HepG2 (cell line): ENCODE results near the gene MIER1. TPM values are rescaled to one million over a fixed set of nuclear protein-coding genes. Genes with fewer than 3 reads are reported as not detected.

Source experiments
- ATM ChIP-seq: fragments of 450-650 bp; IDR thresholded peaks from 2 replicates; pipeline ENCODE4 v1.7.1; 2017; ENCODE audit warnings: mild to moderate bottlenecking, borderline replicate concordance
- BCL6 ChIP-seq: IDR thresholded peaks from 2 replicates; pipeline ENCODE4 v1.6.1; 2016; ENCODE audit warnings: missing genetic modification reagents, missing compliant biosample characterization
- CEBPG ChIP-seq: IDR thresholded peaks from 2 replicates; pipeline ENCODE4 v1.6.1; 2016
- CREB1 ChIP-seq, 2 experiments: fragments of 450-650 bp in 1 of 2; IDR thresholded peaks; 2 replicates each; pipeline ENCODE4 v1.6.1; 2016 to 2017; ENCODE audit warnings: control low read depth in 1 of 2, mild to moderate bottlenecking in 1 of 2, missing compliant biosample characterization in 1 of 2, missing genetic modification characterization in 1 of 2
- GLI4 ChIP-seq: sonication (generic); formaldehyde crosslinking; IDR thresholded peaks from 2 replicates; pipeline ENCODE4 v1.5.1; 2020; ENCODE audit warnings: missing genetic modification reagents, mild to moderate bottlenecking, moderate library complexity, borderline replicate concordance
- GZF1 ChIP-seq: sonication (generic); formaldehyde crosslinking; IDR thresholded peaks from 2 replicates; pipeline ENCODE4 v1.5.1; 2020; ENCODE audit warnings: mild to moderate bottlenecking, missing genetic modification reagents
- HNF4G ChIP-seq, 2 experiments: sonication (generic) in 1 of 2; formaldehyde crosslinking in 1 of 2; IDR thresholded peaks; 2 replicates each; pipeline versions ENCODE4 v1.4.0 to v1.6.1; 2011 to 2020; ENCODE audit warnings: borderline replicate concordance in 2 of 2, low read depth in 2 of 2, mild to moderate bottlenecking in 2 of 2, low read length in 1 of 2, missing genetic modification reagents in 1 of 2, moderate library complexity in 1 of 2
- KAT8 ChIP-seq: IDR thresholded peaks from 2 replicates; pipeline ENCODE4 v1.6.1; 2016; ENCODE audit warnings: missing genetic modification reagents, missing compliant biosample characterization
- KDM5B ChIP-seq: sonication (generic); formaldehyde crosslinking; IDR thresholded peaks from 2 replicates; pipeline ENCODE4 v1.4.0; 2020; ENCODE audit warnings: missing genetic modification reagents, mild to moderate bottlenecking, borderline replicate concordance
- KLF13 ChIP-seq: sonication (generic); formaldehyde crosslinking; IDR thresholded peaks from 2 replicates; pipeline ENCODE4 v1.4.0; 2020; ENCODE audit warnings: mild to moderate bottlenecking, missing genetic modification reagents
- NCOR1 ChIP-seq: fragments of 200-600 bp; sonication (generic); IDR thresholded peaks from 2 replicates; pipeline ENCODE4 v1.7.0; 2017; ENCODE audit warnings: antibody characterized with exemption, low read length, borderline replicate concordance
- PCBP1 ChIP-seq: fragments of 200-400 bp; formaldehyde crosslinking; IDR thresholded peaks from 2 replicates; pipeline ENCODE4 v1.6.1; 2017; ENCODE audit warnings: mild to moderate bottlenecking, low read depth, low read length, borderline replicate concordance
- ZFP62 ChIP-seq: sonication (generic); formaldehyde crosslinking; IDR thresholded peaks from 2 replicates; pipeline ENCODE4 v1.4.0; 2020; ENCODE audit warnings: missing genetic modification reagents
- ZNF101 ChIP-seq: sonication (generic); formaldehyde crosslinking; IDR thresholded peaks from 2 replicates; pipeline ENCODE4 v1.4.0; 2020; ENCODE audit warnings: mild to moderate bottlenecking, low read depth, missing genetic modification reagents, borderline replicate concordance
- ZNF180 ChIP-seq: sonication (generic); formaldehyde crosslinking; IDR thresholded peaks from 2 replicates; pipeline ENCODE4 v1.4.0; 2020; ENCODE audit warnings: low read depth, missing genetic modification reagents, borderline replicate concordance
- ZNF256 ChIP-seq: sonication (generic); formaldehyde crosslinking; conservative IDR thresholded peaks from 2 replicates; pipeline ENCODE4 v1.4.0; 2020; ENCODE audit warnings: missing genetic modification reagents
- ZNF263 ChIP-seq: sonication (generic); formaldehyde crosslinking; IDR thresholded peaks from 2 replicates; pipeline ENCODE4 v1.4.0; 2020; ENCODE audit warnings: missing genetic modification reagents
- ZNF564 ChIP-seq: sonication (generic); formaldehyde crosslinking; IDR thresholded peaks from 2 replicates; pipeline ENCODE4 v1.8.1; 2023; ENCODE audit warnings: mild to moderate bottlenecking, missing genetic modification reagents
- ZNF646 ChIP-seq: sonication (generic); formaldehyde crosslinking; IDR thresholded peaks from 2 replicates; pipeline ENCODE4 v1.9.0; 2021; ENCODE audit warnings: mild to moderate bottlenecking, missing genetic modification reagents
- ZNF788 ChIP-seq: sonication (generic); formaldehyde crosslinking; IDR thresholded peaks from 2 replicates; pipeline ENCODE4 v1.5.0; 2020; ENCODE audit warnings: mild to moderate bottlenecking, missing genetic modification reagents, borderline replicate concordance
- polyA plus RNA-seq, 8 experiments: library from polyadenylated mRNA; depleted of rRNA in 3 of 8; stranded (reverse) in 7 of 8; unstranded in 1 of 8; fragments of >200 nt; fragmentation: Illumina TruSeq in 4 of 8; extraction: Trizol in 4 of 8; gene quantifications; 2 replicates each; pipeline versions ENCODE4 v1.2.1 to v1.2.3, GENCODE V29; 2011 to 2016; ENCODE audit warnings: low read depth in 4 of 8, missing spikeins in 1 of 8, mixed read lengths in 1 of 8; ENCODE audit not compliant: insufficient read depth in 1 of 8
- total RNA-seq, 5 experiments: library from RNA; depleted of rRNA; stranded (reverse); fragments of >200 nt; fragmentation: Illumina TruSeq; extraction: Trizol; gene quantifications; 2 replicates each; pipeline ENCODE4 v1.2.3, GENCODE V29; 2016; ENCODE audit warnings: low read depth in 1 of 5
- TF ChIP-seq, protein P1 (sequence below): sonication (generic); formaldehyde crosslinking; IDR thresholded peaks from 2 replicates; pipeline ENCODE4 v1.8.1; 2023; ENCODE audit warnings: mild to moderate bottlenecking, inconsistent platforms, moderate library complexity, missing genetic modification reagents, borderline replicate concordance

The MIER1 gene
- total and polyA plus RNA-seq, 2 of the 13 experiments (the other 11 are each of a cell fraction or from before 2014, with no cell fraction given): 7.0 to 30.4 TPM

DNA sequence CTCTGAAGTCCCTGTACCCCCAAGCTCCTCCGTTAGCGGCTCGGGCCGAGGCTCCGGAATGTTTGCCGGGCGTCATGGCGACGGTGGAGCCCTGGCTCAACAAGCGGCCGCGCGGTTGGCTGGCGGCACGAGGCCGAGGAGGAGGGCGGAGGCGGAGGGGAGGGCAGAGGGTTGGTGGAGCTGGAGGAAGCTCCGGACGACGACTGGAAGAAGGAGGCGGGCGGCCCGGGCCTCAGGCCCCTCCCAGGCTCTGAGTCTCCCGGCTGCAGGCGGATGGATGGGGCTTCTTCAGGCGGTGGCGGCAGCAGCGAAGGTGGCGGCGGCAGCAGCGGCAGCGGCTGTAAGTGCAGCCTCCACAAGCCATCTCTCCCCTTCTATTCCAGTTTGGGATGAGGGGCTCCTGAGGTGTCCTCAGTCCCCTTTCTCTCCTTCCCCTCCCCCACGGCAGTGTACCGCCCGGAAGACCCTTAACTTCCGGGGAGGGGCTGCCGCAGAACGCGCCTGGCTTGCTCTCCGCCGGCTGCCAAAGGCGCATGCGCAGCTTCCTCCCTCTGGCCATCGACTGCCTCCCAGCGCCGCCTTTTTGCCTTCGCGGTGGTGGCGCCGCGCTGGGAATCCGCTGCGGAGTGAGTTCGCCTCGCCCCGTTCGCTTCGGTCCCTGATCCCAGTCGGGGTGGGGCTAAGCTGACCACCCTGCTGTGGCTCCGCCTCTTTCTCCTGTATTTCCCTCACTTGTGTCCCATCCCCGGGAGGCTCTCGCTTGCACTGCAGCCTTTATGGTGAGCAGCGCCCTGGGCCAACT is at the start of gene MIER1, which contains the start of gene DNAI4 (continued):
- TF ChIP-seq KDM5B: peak; percentile 63; the same call in 1 of the 2 replicates
- no peak for TF ChIP-seq ATM
- TF ChIP-seq ZFP62: no peak
- no peak; the same call in 1 of the 2 replicates for TF ChIP-seq GZF1
- TF ChIP-seq ZNF788: peak; percentile 9; the same call in 1 of the 2 replicates
- no peak for TF ChIP-seq NCOR1
- no peak; the same call in 1 of the 2 replicates for TF ChIP-seq ZNF263 (CRISPR knock-in tag)
- peak; percentile 90 for TF ChIP-seq KAT8 (CRISPR knock-in tag)
- no peak for TF ChIP-seq ZNF256 (CRISPR knock-in tag)
- 0 out of 2 replicates have a peak, but pooled peaks have one; percentile 66 for TF ChIP-seq PCBP1
- TF ChIP-seq ZNF180 (CRISPR knock-in tag): no peak
- no peak for TF ChIP-seq CEBPG (CRISPR knock-in tag)
- TF ChIP-seq, protein P1, sequence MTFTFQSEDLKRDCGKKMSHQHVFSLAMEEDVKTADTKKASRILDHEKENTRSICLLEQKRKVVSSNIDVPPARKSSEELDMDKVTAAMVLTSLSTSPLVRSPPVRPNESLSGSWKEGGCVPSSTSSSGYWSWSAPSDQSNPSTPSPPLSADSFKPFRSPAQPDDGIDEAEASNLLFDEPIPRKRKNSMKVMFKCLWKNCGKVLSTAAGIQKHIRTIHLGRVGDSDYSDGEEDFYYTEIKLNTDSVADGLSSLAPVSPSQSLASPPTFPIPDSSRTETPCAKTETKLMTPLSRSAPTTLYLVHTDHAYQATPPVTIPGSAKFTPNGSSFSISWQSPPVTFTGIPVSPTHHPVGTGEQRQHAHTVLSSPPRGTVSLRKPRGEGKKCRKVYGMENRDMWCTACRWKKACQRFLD (CRISPR knock-in tag): no peak
- no peak for TF ChIP-seq ZNF564
- TF ChIP-seq CREB1 (IDR thresholded peaks at IDR 0.05): peak; percentile 9; the same call in 1 of the 2 replicates
- peak; percentile 76 for TF ChIP-seq CREB1 (CRISPR knock-in tag; IDR thresholded peaks at IDR 0.05)
- TF ChIP-seq GLI4 (CRISPR knock-in tag): 0 out of 2 replicates have a peak, but pooled peaks have one; percentile 44
- no peak for TF ChIP-seq HNF4G (IDR thresholded peaks at IDR 0.05; ENCODE audit: borderline replicate concordance, low read depth, low read length)
- no peak; the same call in 1 of the 2 replicates for TF ChIP-seq HNF4G (CRISPR knock-in tag; IDR thresholded peaks at IDR 0.05; ENCODE audit: borderline replicate concordance, low read depth)
- no peak for TF ChIP-seq KLF13 (CRISPR knock-in tag)
- no peak for TF ChIP-seq BCL6 (CRISPR knock-in tag)
- TF ChIP-seq ZNF646 (CRISPR knock-in tag): no peak
- no peak for TF ChIP-seq ZNF101
